Astrocyte (in vitro differentiated cells and primary cell): ENCODE measurements around the gene ANKRD26. TPM values are rescaled to one million over a fixed set of nuclear protein-coding genes. Genes with fewer than 3 reads are reported as not detected.

Source experiments
- DNase-seq: peaks from one replicate; pipeline ENCODE4 v3.0.0-alpha.2; 2010; ENCODE audit warnings: low read depth
- FAIRE-seq: peaks from 2 replicates; lab custom pipeline; 2011; peaks lifted over from hg19 to GRCh38; lab: Jason Lieb, UNC
- H2AFZ ChIP-seq: 2 replicates; pipeline ENCODE4 v1.6.0; 2012; ENCODE audit warnings: low read depth, low read length, inconsistent platforms
- H3K27ac ChIP-seq: 2 replicates; pipeline ENCODE4 v1.5.1; 2011; ENCODE audit warnings: low read depth, low read length, inconsistent platforms
- H3K27me3 ChIP-seq: 2 replicates; pipeline ENCODE4 v1.6.0; 2011; ENCODE audit warnings: low read length, inconsistent platforms; ENCODE audit not compliant: insufficient read depth
- H3K36me3 ChIP-seq: 2 replicates; pipeline ENCODE4 v1.5.1; 2011; ENCODE audit warnings: low read length, inconsistent platforms; ENCODE audit not compliant: insufficient read depth
- H3K4me1 ChIP-seq: 2 replicates; pipeline ENCODE4 v1.5.1; 2011; ENCODE audit warnings: low read length, inconsistent platforms; ENCODE audit not compliant: insufficient read depth
- H3K4me2 ChIP-seq: 2 replicates; pipeline ENCODE4 v1.6.0; 2012; ENCODE audit warnings: low read length, inconsistent platforms
- H3K4me3 ChIP-seq: 2 replicates; pipeline ENCODE4 v1.5.1; 2011; ENCODE audit warnings: low read depth, mild to moderate bottlenecking, low read length, inconsistent platforms; ENCODE audit not compliant: insufficient read depth
- H3K79me2 ChIP-seq: 2 replicates; pipeline ENCODE4 v1.6.0; 2012; ENCODE audit warnings: mild to moderate bottlenecking, low read length, inconsistent platforms; ENCODE audit not compliant: insufficient read depth
- H3K9ac ChIP-seq: 2 replicates; pipeline ENCODE4 v1.6.0; 2012; ENCODE audit warnings: mild to moderate bottlenecking, low read length, inconsistent platforms
- H3K9me3 ChIP-seq: 2 replicates; pipeline ENCODE4 v1.5.1; 2012; ENCODE audit warnings: low read depth, mild to moderate bottlenecking, low read length, inconsistent platforms; ENCODE audit not compliant: insufficient read depth
- H4K20me1 ChIP-seq: 2 replicates; pipeline ENCODE4 v1.6.0; 2012; ENCODE audit warnings: low read length, inconsistent platforms; ENCODE audit not compliant: insufficient read depth
- H3K27ac Mint-ChIP-seq: one replicate; pipeline ENCODE4 v1.8.0; 2021; ENCODE audit warnings: mild to moderate bottlenecking, mixed read lengths; ENCODE audit not compliant: unreplicated experiment
- H3K27me3 Mint-ChIP-seq: one replicate; pipeline ENCODE4 v1.8.0; 2021; ENCODE audit warnings: low read depth, mixed read lengths; ENCODE audit not compliant: unreplicated experiment
- H3K36me3 Mint-ChIP-seq: one replicate; pipeline ENCODE4 v1.8.0; 2021; ENCODE audit warnings: low read depth, mixed read lengths; ENCODE audit not compliant: unreplicated experiment
- H3K4me1 Mint-ChIP-seq: one replicate; pipeline ENCODE4 v1.8.0; 2021; ENCODE audit warnings: low read depth, mixed read lengths; ENCODE audit not compliant: unreplicated experiment
- H3K4me3 Mint-ChIP-seq: one replicate; pipeline ENCODE4 v1.8.0; 2021; ENCODE audit warnings: mild to moderate bottlenecking, moderate library complexity, mixed read lengths; ENCODE audit not compliant: unreplicated experiment
- H3K9me3 Mint-ChIP-seq: one replicate; pipeline ENCODE4 v1.8.0; 2021; ENCODE audit warnings: mild to moderate bottlenecking, mixed read lengths; ENCODE audit not compliant: unreplicated experiment
- EZH2 ChIP-seq: IDR thresholded peaks from 2 replicates; pipeline ENCODE4 v1.6.1; 2012; ENCODE audit warnings: mild to moderate bottlenecking, low read length, inconsistent platforms; ENCODE audit not compliant: insufficient read depth
- total RNA-seq: library from RNA; stranded (reverse); gene quantifications from 2 replicates; pipeline ENCODE4 v1.2.1, GENCODE V29; 2021
- TF ChIP-seq, protein P1 (sequence below): IDR thresholded peaks from 2 replicates; pipeline ENCODE4 v1.5.1; 2011; ENCODE audit warnings: low read depth, mild to moderate bottlenecking, inconsistent platforms, low read length, moderate library complexity; ENCODE audit not compliant: insufficient read depth

ANKRD26 gene
- total RNA-seq, 1 donor from 2014 or later: 7.7 TPM

DNA sequence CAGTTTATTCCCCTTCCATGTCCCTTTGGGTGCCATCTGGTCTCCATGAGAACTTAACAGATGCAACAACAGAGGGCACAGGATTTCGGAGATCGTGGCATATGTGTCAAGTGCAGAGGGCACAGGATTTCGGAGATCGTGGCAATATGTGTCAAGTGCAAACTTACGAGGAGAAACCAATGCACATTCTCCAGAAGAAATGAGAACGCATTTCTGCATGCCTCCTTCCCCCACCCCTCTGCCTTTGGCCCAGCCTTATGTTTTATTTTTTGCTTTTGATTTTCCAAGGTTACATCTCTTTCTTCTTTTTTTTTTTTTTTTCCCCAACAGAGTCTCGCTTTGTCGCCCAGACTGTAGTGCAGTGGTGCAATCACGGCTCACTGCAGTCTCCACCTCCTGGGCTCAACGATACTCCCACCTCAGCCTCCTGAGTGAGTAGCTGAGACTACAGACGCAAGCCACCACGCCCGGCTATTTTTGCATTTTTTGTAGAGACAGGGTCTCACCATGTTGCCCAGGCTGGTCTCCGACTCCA is 586 bp upstream of the ANKRD26 start:
- Mint-ChIP-seq H3K27ac (peak overlapping the region; percentile 98), H3K4me3 (peak overlapping the region; percentile 95), H3K27me3 (no peaks in the 10 kb centered on the region), H3K9me3 (no peaks in the 10 kb centered on the region), H3K4me1 (peaks cover 4% of the 10 kb centered on the region), H3K36me3 (peaks cover 9% of the 10 kb centered on the region)
- FAIRE-seq (no peak), DNase-seq (no peak)
- H3K9ac ChIP-seq: peak overlapping the region; percentile 91
- peak overlapping the region; percentile 85 for H2AFZ ChIP-seq
- peaks cover 4% of the 10 kb centered on the region for H3K79me2 ChIP-seq
- no peaks in the 10 kb centered on the region for H4K20me1 ChIP-seq
- H3K4me2 ChIP-seq: peak overlapping the region; percentile 92
- H3K27me3 ChIP-seq: no peaks in the 10 kb centered on the region
- TF ChIP-seq, protein P1, sequence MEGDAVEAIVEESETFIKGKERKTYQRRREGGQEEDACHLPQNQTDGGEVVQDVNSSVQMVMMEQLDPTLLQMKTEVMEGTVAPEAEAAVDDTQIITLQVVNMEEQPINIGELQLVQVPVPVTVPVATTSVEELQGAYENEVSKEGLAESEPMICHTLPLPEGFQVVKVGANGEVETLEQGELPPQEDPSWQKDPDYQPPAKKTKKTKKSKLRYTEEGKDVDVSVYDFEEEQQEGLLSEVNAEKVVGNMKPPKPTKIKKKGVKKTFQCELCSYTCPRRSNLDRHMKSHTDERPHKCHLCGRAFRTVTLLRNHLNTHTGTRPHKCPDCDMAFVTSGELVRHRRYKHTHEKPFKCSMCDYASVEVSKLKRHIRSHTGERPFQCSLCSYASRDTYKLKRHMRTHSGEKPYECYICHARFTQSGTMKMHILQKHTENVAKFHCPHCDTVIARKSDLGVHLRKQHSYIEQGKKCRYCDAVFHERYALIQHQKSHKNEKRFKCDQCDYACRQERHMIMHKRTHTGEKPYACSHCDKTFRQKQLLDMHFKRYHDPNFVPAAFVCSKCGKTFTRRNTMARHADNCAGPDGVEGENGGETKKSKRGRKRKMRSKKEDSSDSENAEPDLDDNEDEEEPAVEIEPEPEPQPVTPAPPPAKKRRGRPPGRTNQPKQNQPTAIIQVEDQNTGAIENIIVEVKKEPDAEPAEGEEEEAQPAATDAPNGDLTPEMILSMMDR: no peak
- no peak for TF ChIP-seq EZH2
- H3K36me3 ChIP-seq: no peaks in the 10 kb centered on the region
- no peaks in the 10 kb centered on the region for H3K9me3 ChIP-seq
- peak overlapping the region; percentile 78 for H3K4me3 ChIP-seq
- peak overlapping the region; percentile 86 for H3K27ac ChIP-seq
- H3K4me1 ChIP-seq: peaks cover 4% of the 10 kb centered on the region

DNA sequence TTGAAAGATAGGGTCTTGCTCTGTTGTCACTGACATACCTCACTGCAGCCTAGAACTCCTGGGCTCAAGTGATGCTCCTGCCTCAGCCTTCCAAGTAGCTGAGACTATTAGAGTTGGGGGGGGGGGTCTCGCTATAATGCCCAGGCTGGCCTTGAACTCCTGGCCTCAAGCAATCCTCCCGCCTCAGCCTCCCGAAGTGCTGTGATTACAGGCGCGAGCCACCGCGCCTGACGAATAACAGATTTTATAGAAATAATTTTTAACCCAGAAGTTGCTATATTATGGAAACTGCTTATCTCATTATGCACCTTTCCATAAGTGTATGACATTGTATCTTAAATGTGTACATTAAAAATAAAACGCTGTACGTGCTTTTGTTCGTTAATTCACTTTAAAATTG is 846 bp downstream of the ANKRD26 start:
- Histone ChIP-seq H4K20me1 (no peaks in the 10 kb centered on the region), H3K9me3 (no peaks in the 10 kb centered on the region), H2AFZ (peak overlapping the region; percentile 78), H3K4me2 (peak overlapping the region; percentile 92), H3K4me3 (peak overlapping the region; percentile 78), H3K79me2 (peaks cover 4% of the 10 kb centered on the region), H3K27me3 (no peaks in the 10 kb centered on the region), H3K27ac (peak overlapping the region; percentile 86), H3K9ac (peak overlapping the region; percentile 91), H3K36me3 (no peaks in the 10 kb centered on the region), H3K4me1 (peaks cover 4% of the 10 kb centered on the region)
- H3K4me1 Mint-ChIP-seq: peaks cover 4% of the 10 kb centered on the region
- H3K27ac Mint-ChIP-seq: no peak overlapping the region
- FAIRE-seq (no peak), DNase-seq (no peak)
- H3K36me3 Mint-ChIP-seq: peaks cover 1% of the 10 kb centered on the region
- TF ChIP-seq EZH2: no peak
- TF ChIP-seq, protein P1: no peak
- H3K4me3 Mint-ChIP-seq: peak overlapping the region; percentile 95
- no peaks in the 10 kb centered on the region for H3K9me3 Mint-ChIP-seq
- no peaks in the 10 kb centered on the region for H3K27me3 Mint-ChIP-seq
